GM13976 (cell line): ENCODE results near the gene PLA2G2E.

Experiments
- DNase-seq: peaks from one replicate; pipeline ENCODE4 v3.0.0; 2012; ENCODE audit warnings: low spot score
- CTCF ChIP-seq: IDR thresholded peaks from 2 replicates; pipeline ENCODE4 v1.5.1; 2012; ENCODE audit warnings: borderline replicate concordance, mild to moderate bottlenecking; ENCODE audit not compliant: insufficient read depth; ENCODE audit errors: extremely low read depth, missing control alignments, control extremely low read depth
- in situ Hi-C: fragments of 300-500 bp; cut with MboI; formaldehyde crosslinking; loops from one replicate; pipeline ENCODE4 v1.12.0; 2022; ENCODE audit warnings: low sequenced_read_pairs, mixed read lengths, inconsistent platforms; ENCODE audit not compliant: unreplicated experiment

Gene PLA2G2E

DNA sequence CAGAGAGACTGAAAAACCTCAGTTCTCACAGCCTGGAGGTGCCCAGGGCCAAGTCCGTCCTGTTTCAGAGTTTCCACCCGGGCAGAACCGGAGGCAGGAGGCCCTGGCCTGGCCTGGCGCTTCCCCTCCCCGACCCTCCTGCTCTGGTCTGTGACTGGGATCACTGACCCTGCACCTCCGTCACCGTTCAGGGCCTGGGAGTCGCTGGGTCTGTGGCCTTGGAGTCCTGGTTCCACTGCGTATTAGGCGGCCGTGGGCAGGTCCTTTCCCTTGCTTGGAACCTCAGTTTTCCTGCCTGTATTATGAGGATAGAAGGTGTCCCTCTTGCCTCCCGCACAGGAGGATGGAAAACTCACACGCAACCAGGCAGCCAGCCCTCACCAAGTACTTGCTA lies 533 bp upstream of the PLA2G2E start:
- no peak for DNase-seq
- no peak for TF ChIP-seq CTCF
- in situ Hi-C loops: loop anchor here (25.0 kb wide), 2 partner anchors 238 to 563 kb away; partner anchors contain the start of gene CAMK2N1

DNA sequence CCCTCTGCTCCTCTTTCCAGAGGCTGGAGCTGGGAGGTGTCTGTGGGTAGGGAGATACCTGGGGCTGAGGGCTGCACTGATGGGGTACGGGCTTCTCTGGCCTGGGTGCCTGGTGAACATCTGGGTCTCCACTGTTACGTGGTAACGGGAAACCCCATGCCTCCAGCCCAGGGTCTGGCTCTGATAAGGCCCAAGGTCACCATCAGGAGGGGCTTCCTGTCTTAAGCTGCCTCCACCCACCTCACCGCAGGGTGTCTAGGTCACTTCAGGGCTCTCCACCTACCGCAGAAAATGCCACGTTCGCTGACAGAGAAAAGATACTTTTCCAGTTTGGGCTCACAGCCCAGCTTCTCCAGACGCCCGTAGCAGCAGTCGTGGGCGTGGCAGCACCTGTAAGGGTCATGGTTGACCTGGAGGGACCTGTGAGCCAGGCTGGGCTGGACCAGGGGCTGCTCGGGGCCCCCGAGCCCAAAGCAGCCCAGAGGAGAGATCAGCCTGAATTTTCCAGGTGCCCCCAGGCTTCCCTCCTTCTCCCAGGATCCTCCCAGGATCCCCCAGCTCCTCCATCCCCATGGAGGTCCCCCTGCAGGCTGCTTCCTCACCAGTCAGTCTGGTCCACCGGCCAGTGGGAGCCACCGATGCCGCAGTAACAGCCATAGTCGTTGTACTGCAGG lies 1.3 kb downstream of the PLA2G2E start:
- DNase-seq: peak; percentile 31
- in situ Hi-C loops: loop anchor here (25.0 kb wide), 2 partner anchors 240 to 565 kb away; partner anchors contain the start of gene CAMK2N1
- no peak for TF ChIP-seq CTCF

DNA sequence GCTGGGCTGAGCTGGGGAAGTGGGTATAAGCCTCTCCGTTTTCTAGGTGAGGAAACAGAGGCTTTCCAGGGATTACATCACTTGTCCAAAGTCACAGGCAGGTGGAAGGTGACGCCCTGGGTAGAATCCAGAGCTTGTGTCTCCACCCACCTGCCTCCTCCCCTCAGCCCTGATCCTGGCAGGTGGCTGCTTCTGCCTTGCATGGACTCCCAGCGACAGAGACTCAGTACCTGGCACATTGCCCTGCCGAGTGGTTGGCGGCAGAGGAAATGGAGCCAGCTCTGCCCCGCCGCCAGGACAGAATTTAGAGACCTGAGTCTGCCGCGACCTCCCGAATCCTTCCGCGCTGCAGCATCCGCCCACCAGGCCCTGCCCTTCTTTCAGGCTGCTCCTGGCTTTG lies 2.1 kb downstream of the PLA2G2E start:
- no peak for DNase-seq
- no peak for TF ChIP-seq CTCF
- in situ Hi-C loops: loop anchor here (25.0 kb wide), 2 partner anchors 241 to 566 kb away; partner anchors contain the start of gene CAMK2N1

GRCh38 chr1:19920132-19920710 lies 3.2 kb downstream of the PLA2G2E start:
- TF ChIP-seq CTCF: no peak
- in situ Hi-C loops: loop anchor here (25.0 kb wide), 2 partner anchors 242 to 567 kb away; partner anchors contain the start of gene CAMK2N1
- DNase-seq: no peak

GRCh38 chr1:19918057-19918456 lies 5.4 kb downstream of the PLA2G2E start:
- in situ Hi-C loops: loop anchor here (25.0 kb wide), 2 partner anchors 244 to 569 kb away; partner anchors contain the start of gene CAMK2N1
- DNase-seq: peak; percentile 91

GRCh38 chr1:19910650-19911049 lies 12.8 kb downstream of the PLA2G2E start:
- in situ Hi-C loops: loop anchor here (25.0 kb wide), 2 partner anchors 252 to 577 kb away; partner anchors contain the start of gene CAMK2N1

More at GRCh38 chr1:19918057-19918456, 5.4 kb downstream of the PLA2G2E start:
- TF ChIP-seq CTCF: peak; percentile 77

More at GRCh38 chr1:19910650-19911049, 12.8 kb downstream of the PLA2G2E start:
- no peak for DNase-seq
- no peak for TF ChIP-seq CTCF
